Skeletal muscle satellite cell (primary cell): ENCODE measurements around the gene C6orf47.

Source experiments
- H3K27me3 ChIP-seq: 2 replicates; pipeline ENCODE4 v1.7.0; 2013; ENCODE audit warnings: low read length; ENCODE audit not compliant: control insufficient read depth, insufficient read depth
- H3K36me3 ChIP-seq: 2 replicates; pipeline ENCODE4 v1.7.0; 2013; ENCODE audit warnings: mild to moderate bottlenecking, control low read depth, low read length; ENCODE audit not compliant: insufficient read depth
- H3K4me1 ChIP-seq: 2 replicates; pipeline ENCODE4 v1.7.0; 2013; ENCODE audit warnings: low read length; ENCODE audit not compliant: control insufficient read depth, insufficient read depth
- H3K4me2 ChIP-seq: 2 replicates; pipeline ENCODE4 v1.7.0; 2013; ENCODE audit warnings: mild to moderate bottlenecking, low read length
- H3K4me3 ChIP-seq: 2 replicates; pipeline ENCODE4 v1.7.0; 2013; ENCODE audit warnings: low read length
- H3K9ac ChIP-seq: 2 replicates; pipeline ENCODE4 v1.7.0; 2013; ENCODE audit warnings: mild to moderate bottlenecking, low read depth, low read length, moderate library complexity
- H3K9me3 ChIP-seq: replicated peaks from 2 replicates; pipeline ENCODE4 v1.7.0; 2013; ENCODE audit warnings: mild to moderate bottlenecking, control low read depth, low read length

The C6orf47 gene

DNA sequence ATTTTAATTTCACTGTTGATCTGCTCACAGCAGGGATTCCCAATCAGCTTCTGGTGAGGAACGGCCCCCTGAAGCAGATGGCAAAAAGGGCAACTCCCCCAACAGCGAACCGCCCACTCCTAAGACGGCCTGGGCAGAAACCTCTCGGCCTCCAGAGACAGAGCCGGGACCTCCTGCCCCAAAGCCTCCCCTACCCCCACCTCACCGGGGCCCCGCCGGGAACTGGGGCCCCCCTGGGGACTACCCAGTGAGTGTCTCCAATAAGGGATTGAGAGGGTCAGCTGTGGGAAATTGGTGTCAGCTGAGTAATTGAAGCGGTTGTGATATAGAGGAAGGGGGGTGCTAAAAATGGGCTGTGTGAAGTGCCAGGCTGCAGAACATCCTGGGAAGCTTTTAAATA lies 33.6 kb downstream of the C6orf47 start:
- H3K4me2 ChIP-seq: no peak overlapping the region
- H3K4me3 ChIP-seq: no peak overlapping the region
- H3K36me3 ChIP-seq: peaks cover 93% of the 10 kb centered on the region
- no peaks in the 10 kb centered on the region for H3K9me3 ChIP-seq
- no peaks in the 10 kb centered on the region for H3K27me3 ChIP-seq
- H3K9ac ChIP-seq: no peak overlapping the region
- peaks cover 12% of the 10 kb centered on the region for H3K4me1 ChIP-seq

DNA sequence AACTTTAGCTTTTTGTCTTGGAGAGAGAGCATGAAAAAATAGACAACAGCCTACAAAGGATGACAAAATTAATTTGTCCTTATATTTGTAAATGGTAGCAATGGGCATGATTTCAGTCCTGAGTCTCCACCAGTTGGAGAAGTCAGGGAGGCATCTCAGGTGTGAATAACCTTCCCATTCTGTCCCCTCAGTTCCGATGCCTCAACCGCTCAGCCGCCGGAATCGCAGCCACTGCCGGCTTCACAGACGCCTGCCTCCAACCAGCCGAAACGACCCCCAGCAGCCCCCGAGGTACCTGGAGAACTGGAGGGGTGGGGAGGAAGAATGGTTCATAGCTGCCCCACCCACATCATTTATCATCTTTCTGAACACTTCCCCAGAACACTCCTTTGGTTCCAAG lies 36.5 kb downstream of the C6orf47 start:
- Histone ChIP-seq H3K9ac (no peak overlapping the region), H3K4me1 (peaks cover 15% of the 10 kb centered on the region), H3K9me3 (no peaks in the 10 kb centered on the region), H3K36me3 (peaks cover 70% of the 10 kb centered on the region), H3K4me3 (no peak overlapping the region), H3K27me3 (no peaks in the 10 kb centered on the region), H3K4me2 (no peak overlapping the region)

DNA sequence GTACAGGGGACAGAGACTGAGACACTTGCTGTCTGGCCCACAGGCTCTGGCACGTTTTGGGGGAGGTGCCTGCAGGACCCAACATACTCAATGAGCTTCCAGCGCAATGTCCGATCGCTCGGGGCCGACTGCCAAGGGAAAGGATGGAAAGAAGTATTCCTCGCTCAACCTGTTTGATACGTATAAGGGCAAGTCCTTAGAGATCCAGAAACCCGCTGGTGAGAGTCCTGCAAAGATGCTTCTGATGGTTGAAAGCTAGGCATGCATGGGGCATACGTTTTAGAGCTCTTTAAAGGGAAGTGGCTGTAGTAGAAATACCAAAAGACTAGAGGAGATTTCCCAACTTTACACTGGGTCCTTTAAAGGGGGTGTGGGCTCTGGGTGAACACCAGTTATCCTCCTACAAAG lies 37.9 kb downstream of the C6orf47 start:
- H3K27me3 ChIP-seq: no peaks in the 10 kb centered on the region
- H3K9me3 ChIP-seq: no peaks in the 10 kb centered on the region
- peak overlapping the region; percentile 100 for H3K9ac ChIP-seq
- H3K4me1 ChIP-seq: peaks cover 15% of the 10 kb centered on the region
- H3K4me2 ChIP-seq: peak overlapping the region; percentile 95
- H3K4me3 ChIP-seq: peak overlapping the region; percentile 100
- H3K36me3 ChIP-seq: peaks cover 58% of the 10 kb centered on the region

DNA sequence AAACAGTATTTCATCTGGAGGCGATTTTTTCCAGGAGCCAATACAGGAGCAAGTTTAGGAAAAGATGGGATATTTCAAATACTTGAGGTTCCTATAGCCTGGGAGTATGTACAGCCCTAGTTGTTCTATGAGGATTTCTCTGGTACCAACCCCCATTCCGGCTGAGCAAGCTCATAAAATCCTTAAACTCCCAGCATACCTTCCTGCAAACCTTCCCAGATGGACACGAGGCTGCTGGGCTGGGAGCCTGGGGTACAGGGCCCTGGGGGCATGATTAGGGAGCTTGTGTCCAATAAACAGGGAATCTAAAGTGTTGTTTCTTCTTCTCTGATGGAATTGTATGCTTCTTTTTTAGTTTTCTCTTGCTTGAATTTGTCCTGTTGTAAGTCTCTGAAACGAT lies 38.6 kb downstream of the C6orf47 start:
- peak overlapping the region; percentile 95 for H3K4me2 ChIP-seq
- H3K9me3 ChIP-seq: no peaks in the 10 kb centered on the region
- peak overlapping the region; percentile 100 for H3K9ac ChIP-seq
- H3K36me3 ChIP-seq: peaks cover 51% of the 10 kb centered on the region
- peaks cover 15% of the 10 kb centered on the region for H3K4me1 ChIP-seq
- peak overlapping the region; percentile 100 for H3K4me3 ChIP-seq
- H3K27me3 ChIP-seq: no peaks in the 10 kb centered on the region

DNA sequence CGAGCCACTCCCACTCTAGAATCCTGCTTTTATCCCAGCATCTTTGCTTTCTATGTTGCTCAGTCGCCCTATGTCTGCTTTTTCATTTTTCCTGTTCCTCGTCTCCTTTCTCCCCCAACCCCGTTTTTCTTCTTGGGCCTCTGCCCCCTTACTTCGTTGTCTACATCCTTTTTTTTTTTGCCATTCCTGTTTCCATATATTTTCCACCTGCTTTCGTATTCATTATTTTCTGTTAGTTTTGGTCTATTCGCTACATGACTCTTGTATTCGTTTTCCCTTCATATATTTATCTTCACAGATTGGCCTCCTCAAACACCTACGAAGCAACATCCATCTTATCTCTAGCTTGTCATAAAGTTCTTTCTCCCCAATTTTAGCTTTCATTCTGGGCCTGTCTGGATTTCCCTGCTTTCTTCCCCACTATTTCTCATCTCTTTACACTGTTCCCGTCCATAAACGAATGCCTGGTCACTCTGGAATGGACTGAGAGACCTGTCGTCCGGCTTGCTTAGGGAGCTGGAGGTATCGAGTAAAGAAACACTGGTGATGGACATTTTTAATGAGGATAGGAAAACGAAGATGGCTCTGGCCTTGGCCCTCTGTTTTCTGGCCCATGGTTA lies 39.1 kb downstream of the C6orf47 start:
- Histone ChIP-seq H3K27me3 (no peaks in the 10 kb centered on the region), H3K4me2 (peak overlapping the region; percentile 95), H3K9ac (peak overlapping the region; percentile 100), H3K4me1 (peaks cover 15% of the 10 kb centered on the region), H3K4me3 (peak overlapping the region; percentile 100), H3K9me3 (no peaks in the 10 kb centered on the region), H3K36me3 (peaks cover 45% of the 10 kb centered on the region)

DNA sequence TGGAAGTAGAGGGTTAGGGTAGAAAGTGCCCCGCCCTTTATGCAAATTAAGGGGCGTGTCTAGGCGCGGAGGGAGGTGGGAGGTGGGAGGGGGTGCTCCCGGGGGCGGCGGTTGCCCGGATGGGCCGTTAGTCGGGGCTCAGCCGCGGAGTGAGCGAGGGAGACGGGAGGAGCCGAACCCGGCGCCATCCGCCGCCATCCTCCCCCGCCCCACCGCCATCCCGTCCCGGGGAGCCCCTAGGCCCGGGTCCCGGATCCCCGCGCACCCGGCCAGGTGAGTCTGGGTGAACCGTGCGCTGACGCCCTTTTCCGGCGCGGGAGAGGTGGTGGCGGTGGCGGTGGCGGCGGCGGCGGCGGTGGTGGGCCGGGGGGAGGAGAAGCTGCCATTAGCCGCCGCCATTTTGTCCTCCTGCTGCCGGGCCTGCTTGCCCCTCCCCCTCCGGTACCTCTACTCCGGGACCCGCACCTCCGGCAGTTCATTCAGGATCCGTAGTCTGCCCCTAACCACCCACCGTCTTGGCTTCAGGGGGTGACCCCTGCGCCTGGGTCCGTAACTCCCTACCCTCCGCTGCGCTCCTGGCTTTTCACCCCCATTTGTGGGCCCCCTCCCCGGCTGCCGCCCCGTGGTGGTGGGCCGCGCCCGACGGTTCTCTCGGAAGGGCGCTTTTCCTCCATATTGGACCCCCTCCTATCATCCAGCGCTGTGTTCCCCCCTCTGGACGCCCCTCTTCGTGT lies 39.8 kb downstream of the C6orf47 start, which contains the start of gene PRRC2A:
PRRC2A (plus strand) TSS at position 130 of the 734 bp plus-strand sequence. CDS start 2,075 bp downstream, outside the sequence.
- H3K9ac ChIP-seq: peak within 1 kb of the TSS; percentile 100
- H3K27me3 ChIP-seq: no peaks in the 10 kb centered on the region
- peak within 1 kb of the TSS; percentile 100 for H3K4me3 ChIP-seq
- H3K4me1 ChIP-seq: peaks cover 15% of the 10 kb centered on the region
- peak within 1 kb of the TSS; percentile 95 for H3K4me2 ChIP-seq
- H3K36me3 ChIP-seq: peaks cover 38% of the 10 kb centered on the region
- no peaks in the 10 kb centered on the region for H3K9me3 ChIP-seq

DNA sequence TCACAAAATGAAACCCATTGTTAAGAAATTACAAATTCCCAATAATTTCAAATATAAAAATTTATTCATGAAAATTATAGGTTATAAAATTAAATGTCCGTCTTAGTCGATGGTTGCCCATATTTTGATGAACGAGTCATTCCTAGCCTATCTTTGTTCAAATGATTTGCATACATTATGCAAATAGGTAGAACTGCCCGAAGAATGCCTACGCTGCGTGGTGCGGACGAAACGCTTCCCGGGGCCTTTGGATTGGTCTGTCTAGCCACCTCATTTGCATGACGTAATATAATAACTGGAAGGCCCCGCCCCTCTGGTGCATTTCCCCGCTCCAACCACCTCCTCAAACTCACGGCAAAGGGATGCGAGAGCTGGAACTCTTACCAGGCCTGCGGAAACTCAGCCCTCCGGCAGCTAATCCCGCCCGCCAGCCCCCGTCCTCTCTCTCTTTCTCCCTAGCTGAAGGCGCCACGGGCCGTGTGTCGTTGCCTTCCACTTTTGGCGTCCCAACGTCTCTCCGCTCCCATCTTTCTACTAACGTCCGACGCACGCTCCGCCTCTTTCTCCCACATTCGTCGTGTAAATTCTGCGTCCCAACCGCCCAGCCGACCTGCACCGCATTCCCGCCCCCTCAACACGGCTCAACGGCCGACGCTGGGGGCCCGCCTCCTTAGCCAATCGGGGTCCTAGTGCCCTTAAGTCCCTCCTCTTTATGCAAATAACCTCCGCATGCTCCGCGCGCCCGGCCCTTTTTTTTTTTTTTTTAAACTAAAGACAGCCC lies 40.6 kb downstream of the C6orf47 start:
- Histone ChIP-seq H3K27me3 (peaks cover 2% of the 10 kb centered on the region), H3K4me2 (peak overlapping the region; percentile 89), H3K4me1 (peaks cover 15% of the 10 kb centered on the region), H3K9me3 (no peaks in the 10 kb centered on the region), H3K4me3 (peak overlapping the region; percentile 88), H3K36me3 (peaks cover 31% of the 10 kb centered on the region), H3K9ac (peak overlapping the region; percentile 91)

DNA sequence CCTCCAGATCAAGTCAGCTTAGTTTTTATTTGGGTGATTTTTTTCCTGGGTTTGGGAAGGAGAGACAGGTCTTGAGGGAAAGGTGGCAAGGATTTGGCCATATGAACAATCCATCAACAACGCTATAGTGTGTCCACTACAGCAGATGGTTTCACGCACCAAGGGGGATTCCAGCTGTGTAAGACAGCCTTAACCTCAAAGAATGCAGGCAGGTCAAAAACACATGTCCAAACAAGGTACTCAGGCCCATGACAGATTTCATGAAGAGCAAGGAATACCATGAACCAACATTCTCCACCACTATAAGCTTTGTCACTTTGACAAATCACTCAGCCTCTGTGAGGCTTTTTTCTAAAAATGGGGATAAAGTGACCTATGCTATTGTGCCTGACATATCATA lies 43.6 kb downstream of the C6orf47 start:
- Histone ChIP-seq H3K36me3 (peaks cover 5% of the 10 kb centered on the region), H3K4me3 (no peak overlapping the region), H3K9me3 (no peaks in the 10 kb centered on the region), H3K9ac (no peak overlapping the region), H3K4me1 (peaks cover 4% of the 10 kb centered on the region), H3K27me3 (peaks cover 8% of the 10 kb centered on the region), H3K4me2 (no peak overlapping the region)

DNA sequence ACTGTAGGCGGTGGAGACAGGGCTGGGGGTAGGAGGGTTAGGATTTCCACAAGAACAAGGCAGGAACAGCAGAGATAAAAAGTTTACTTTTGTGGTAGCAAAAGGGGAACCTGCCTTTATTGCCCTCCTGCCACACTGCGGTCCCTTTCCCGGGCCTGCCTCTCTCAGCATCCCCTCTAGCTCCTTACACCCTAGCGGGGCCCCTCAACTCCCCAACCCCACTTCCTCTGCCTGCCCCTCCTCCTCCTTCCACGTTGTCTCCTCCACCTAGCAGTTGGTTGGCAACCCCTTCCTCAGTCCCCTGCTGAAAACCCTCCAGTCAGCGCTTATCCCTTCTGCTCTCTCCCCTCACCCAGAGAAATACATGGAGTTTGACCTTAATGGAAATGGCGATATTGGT lies 44.8 kb downstream of the C6orf47 start:
- no peaks in the 10 kb centered on the region for H3K4me1 ChIP-seq

DNA sequence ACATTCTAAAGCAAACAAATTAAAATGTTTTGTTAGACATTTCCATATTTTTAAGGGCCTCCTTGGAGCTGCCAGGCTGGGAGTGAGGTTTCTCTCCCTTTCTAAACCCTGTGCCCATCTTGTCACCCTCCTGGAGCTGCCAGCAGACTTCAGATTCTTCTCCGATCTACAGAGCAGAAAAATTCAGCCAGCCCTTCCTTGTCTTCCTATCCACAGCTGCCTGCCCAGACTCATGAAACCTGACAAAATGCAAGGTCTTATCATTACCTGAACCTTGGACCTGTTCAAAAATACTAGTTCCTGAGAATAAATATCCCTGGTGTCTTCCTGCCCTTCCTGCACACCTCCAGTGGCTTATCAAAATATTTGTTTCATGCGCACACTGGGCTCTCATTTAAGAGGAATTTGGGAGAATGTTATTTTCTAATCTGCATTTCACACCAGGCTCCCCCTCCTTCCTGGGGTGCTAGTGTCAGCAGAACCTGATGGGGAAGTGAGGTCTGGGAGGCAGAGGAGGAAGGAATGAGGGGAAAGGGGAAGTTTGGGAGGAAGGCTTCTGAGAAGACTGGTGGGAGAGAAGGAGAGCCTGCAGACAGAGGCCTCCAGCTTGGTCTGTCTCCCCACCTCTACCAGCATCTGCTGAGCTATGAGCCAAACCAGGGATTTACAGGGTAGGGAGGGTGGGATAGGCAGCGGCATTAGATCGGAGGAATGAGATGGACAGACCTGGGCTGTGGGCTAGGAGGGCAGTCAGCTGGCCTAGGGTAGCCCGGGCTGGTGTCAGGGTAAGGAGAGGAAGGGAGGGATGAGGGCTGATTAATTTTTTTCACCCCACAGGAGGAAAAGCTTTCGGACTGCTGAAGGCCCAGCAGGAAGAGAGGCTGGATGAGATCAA lies 45.6 kb downstream of the C6orf47 start, which contains the start of gene AIF1:
AIF1 (plus strand) TSS at position 551 of the 895 bp plus-strand sequence; CDS start at position 647, 96 bp downstream.
- no peaks in the 10 kb centered on the region for H3K4me1 ChIP-seq
- no peak within 1 kb of the TSS for H3K4me2 ChIP-seq
- no peaks in the 10 kb centered on the region for H3K9me3 ChIP-seq
- H3K36me3 ChIP-seq: no peaks in the 10 kb centered on the region
- H3K9ac ChIP-seq: no peak within 1 kb of the TSS
- peaks cover 8% of the 10 kb centered on the region for H3K27me3 ChIP-seq
- no peak within 1 kb of the TSS for H3K4me3 ChIP-seq

More for the DNA sequence above, 44.8 kb downstream of the C6orf47 start:
- Histone ChIP-seq H3K27me3 (peaks cover 8% of the 10 kb centered on the region), H3K36me3 (no peaks in the 10 kb centered on the region), H3K4me3 (no peak overlapping the region), H3K4me2 (no peak overlapping the region), H3K9me3 (no peaks in the 10 kb centered on the region), H3K9ac (no peak overlapping the region)
